B cell (primary cell): ENCODE measurements around the gene SRRM2. TPM values are rescaled to one million over a fixed set of nuclear protein-coding genes. Genes with fewer than 3 reads are reported as not detected.

Source experiments
- ATAC-seq: fragments of 200-7000 bp; cut with Tn5 transposase; one replicate; pipeline ENCODE4 v1.10.0; 2021; ENCODE audit warnings: low read depth, mild to moderate bottlenecking, moderate number of reproducible peaks, moderate library complexity
- CTCF ChIA-PET: fragments of 350-600 bp; sonication (Branson Sonifier 250); formaldehyde crosslinking; loops from one replicate; lab custom pipeline; 2021; ENCODE audit warnings: antibody characterized with exemption, inconsistent platforms; lab: Charles Lee
- POLR2A ChIA-PET: fragments of 350-600 bp; sonication (Branson Sonifier 250); formaldehyde crosslinking; loops from one replicate; lab custom pipeline; 2021; ENCODE audit warnings: antibody characterized with exemption; lab: Charles Lee
- DNase-seq: peaks from one replicate; pipeline ENCODE4 v3.0.0; 2013
- H2AFZ ChIP-seq: 2 replicates; pipeline ENCODE4 v1.6.1; 2012; ENCODE audit warnings: mild to moderate bottlenecking, low read depth, low read length; ENCODE audit not compliant: insufficient read depth, poor library complexity, severe bottlenecking
- H3K27ac ChIP-seq, 2 donors: 1 replicate in 1 of 2; 2 replicates in 1 of 2; pipeline ENCODE4 v1.5.1; 2012 to 2013; ENCODE audit warnings: low read length in 2 of 2, mild to moderate bottlenecking in 2 of 2, moderate library complexity in 1 of 2
- H3K27me3 ChIP-seq, 4 experiments: fragments of 200-600 bp in 1 of 4; sonication (generic) in 1 of 4; replicated peaks in 1 of 4; 1 replicate in 2 of 4; 2 replicates in 2 of 4; pipeline versions ENCODE4 v1.6.1 to v1.7.0; 2013 to 2016; ENCODE audit warnings: low read length in 3 of 4, mild to moderate bottlenecking in 2 of 4, mixed read lengths in 1 of 4, moderate library complexity in 1 of 4; ENCODE audit not compliant: insufficient read depth in 4 of 4, control insufficient read depth in 3 of 4; ENCODE audit errors: control extremely low read depth in 1 of 4
- H3K36me3 ChIP-seq, 2 experiments: replicated peaks in 1 of 2; 1 replicate in 1 of 2; 2 replicates in 1 of 2; pipeline versions ENCODE4 v1.6.1 to v1.7.1; 2013; ENCODE audit warnings: low read length in 1 of 2; ENCODE audit not compliant: insufficient read depth in 2 of 2, control insufficient read depth in 1 of 2; ENCODE audit errors: control extremely low read depth in 1 of 2, extremely low read depth in 1 of 2
- H3K4me1 ChIP-seq, 2 donors: fragments of 200-600 bp in 1 of 2; sonication (generic) in 1 of 2; 1 replicate in 1 of 2; 2 replicates in 1 of 2; pipeline versions ENCODE4 v1.5.1 to v1.6.1; 2013 to 2017; ENCODE audit warnings: low read length in 2 of 2; ENCODE audit not compliant: control insufficient read depth in 2 of 2, insufficient read depth in 2 of 2
- H3K4me2 ChIP-seq: replicated peaks from 2 replicates; pipeline ENCODE3; 2012; ENCODE audit warnings: mild to moderate bottlenecking, low read depth, low read length; ENCODE audit not compliant: poor library complexity, severe bottlenecking
- H3K4me3 ChIP-seq, 5 experiments: fragments of 200-600 bp in 1 of 5; sonication (generic) in 1 of 5; 1 replicate in 3 of 5; 2 replicates in 2 of 5; pipeline versions ENCODE4 v1.5.1 to v1.7.0; 2011 to 2016; ENCODE audit warnings: low read length in 4 of 5, mild to moderate bottlenecking in 4 of 5, low read depth in 2 of 5, control low read depth in 1 of 5, moderate library complexity in 1 of 5; ENCODE audit not compliant: insufficient read depth in 1 of 5; ENCODE audit errors: control extremely low read depth in 1 of 5, extremely low read depth in 1 of 5
- H3K79me2 ChIP-seq: fragments of 200-600 bp; sonication (generic); one replicate; pipeline ENCODE4 v1.6.0; 2016; ENCODE audit warnings: low read length; ENCODE audit not compliant: control insufficient read depth, insufficient read depth
- H3K9ac ChIP-seq: fragments of 200-600 bp; sonication (generic); 2 replicates; pipeline ENCODE4 v1.6.1; 2017; ENCODE audit warnings: mild to moderate bottlenecking, low read length, moderate library complexity
- H3K9me3 ChIP-seq, 3 donors: one replicate each; pipeline versions ENCODE4 v1.6.1 to v1.7.1; 2013; ENCODE audit warnings: low read length in 2 of 3; ENCODE audit not compliant: control insufficient read depth in 2 of 3, insufficient read depth in 1 of 3; ENCODE audit errors: control extremely low read depth in 1 of 3
- H4K20me1 ChIP-seq: 2 replicates; pipeline ENCODE4 v1.6.0; 2012; ENCODE audit warnings: mild to moderate bottlenecking, low read length; ENCODE audit not compliant: insufficient read depth, control insufficient read depth, poor library complexity, severe bottlenecking
- H3K27ac Mint-ChIP-seq: one replicate; pipeline ENCODE4 v1.8.0; 2021; ENCODE audit warnings: mixed read lengths
- H3K27me3 Mint-ChIP-seq: one replicate; pipeline ENCODE4 v1.8.0; 2021; ENCODE audit warnings: mixed read lengths
- H3K4me1 Mint-ChIP-seq: one replicate; pipeline ENCODE4 v1.8.0; 2021; ENCODE audit warnings: mixed read lengths
- H3K4me3 Mint-ChIP-seq: one replicate; pipeline ENCODE4 v1.8.0; 2021; ENCODE audit warnings: mixed read lengths
- H3K9me3 Mint-ChIP-seq: one replicate; pipeline ENCODE4 v1.8.0; 2022; ENCODE audit warnings: mixed read lengths; ENCODE audit not compliant: insufficient read depth
- CTCF ChIP-seq: fragments of 200-600 bp; IDR thresholded peaks from one replicate; pipeline ENCODE4 v1.8.0; 2022; ENCODE audit warnings: antibody characterized with exemption, mild to moderate bottlenecking
- EZH2 ChIP-seq: IDR thresholded peaks from 2 replicates; pipeline ENCODE4 v1.6.1; 2012; ENCODE audit warnings: borderline replicate concordance, low read depth, mild to moderate bottlenecking, moderate library complexity, low read length; ENCODE audit not compliant: insufficient read depth, poor library complexity, severe bottlenecking
- WGBS: methylation state at CpG from one replicate; pipeline ENCODE4 v1.1.5; 2013; ENCODE audit warnings: missing lambda C conversion rate; ENCODE audit not compliant: insufficient coverage; 5-methylcytosine and 5-hydroxymethylcytosine counted together
- intact Hi-C: fragments of 100-400 bp; cut with micrococcal nuclease; formaldehyde crosslinking; loops from one replicate; pipeline ENCODE4 v1.10.0; 2022
- polyA plus RNA-seq: library from polyadenylated mRNA; depleted of rRNA; stranded (reverse); fragments of >200 nt; gene quantifications from 2 replicates; pipeline ENCODE4 v1.2.3, GENCODE V29; 2012
- total RNA-seq, 2 donors: library from RNA; stranded (reverse); fragments of 120-200 nt in 1 of 2; gene quantifications; 1 replicate in 1 of 2; 2 replicates in 1 of 2; pipeline versions ENCODE4 v1.2.3 to v1.2.4, GENCODE V29; 2013 to 2022

Gene SRRM2
- total and polyA plus RNA-seq, 2 donors (not counting 1 experiment from before 2014, with no cell fraction given) = 1,485 to 1,879 TPM

DNA sequence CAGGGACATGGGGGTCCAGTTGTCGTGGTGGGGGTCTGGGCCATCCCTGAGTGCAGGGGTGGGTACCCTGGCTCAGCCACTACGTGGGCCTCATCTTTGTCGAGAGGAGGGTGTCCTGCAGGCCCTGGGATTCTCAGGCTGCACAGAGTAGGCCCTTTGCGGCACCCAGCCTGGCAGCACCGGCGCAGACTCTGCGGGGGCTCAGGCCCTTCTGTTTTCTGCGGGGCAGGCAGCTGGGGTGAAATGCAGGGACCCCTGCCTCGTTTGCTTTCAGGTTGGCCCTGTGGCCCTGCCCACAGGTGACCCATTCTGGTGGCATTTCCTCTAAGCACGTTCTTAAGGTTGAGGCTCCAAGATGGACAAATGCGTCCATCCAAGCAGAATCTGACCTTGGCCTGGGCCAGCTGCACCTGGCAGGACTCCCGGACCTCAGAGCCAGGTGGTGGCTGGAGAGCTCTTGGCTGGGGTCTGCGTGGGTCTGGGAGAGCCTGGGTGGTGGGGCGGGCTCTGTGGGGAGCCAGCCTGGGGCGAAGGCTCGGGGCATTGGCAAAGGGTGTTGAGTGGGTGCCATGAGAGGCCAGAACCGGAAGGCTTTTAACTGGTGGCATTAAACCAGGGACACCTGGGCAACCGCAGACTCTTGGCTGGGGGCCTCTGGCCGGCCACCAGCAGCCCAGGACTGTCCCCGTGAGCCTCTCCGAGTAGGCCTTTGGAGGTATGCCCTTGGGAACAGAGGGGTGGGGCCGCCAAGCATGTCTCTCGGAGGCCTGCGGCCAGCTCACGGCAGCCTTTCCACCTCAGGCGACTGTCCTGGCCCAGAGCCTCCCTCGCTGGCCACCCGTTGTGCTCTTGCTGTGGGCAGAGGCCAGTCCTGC lies 49.3 kb upstream of the SRRM2 start:
- no peaks in the 10 kb centered on the region for H3K9me3 Mint-ChIP-seq
- ChIA-PET POLR2A (no interaction called here), CTCF (interaction anchor here (0.6 kb wide), 2 partner anchors 217 to 345 kb away, joined by 3 read pairs; no protein-coding TSS in a partner anchor)
- peaks cover 35% of the 10 kb centered on the region for H3K79me2 ChIP-seq
- no peaks in the 10 kb centered on the region for H3K27me3 ChIP-seq
- no peaks in the 10 kb centered on the region for H3K27me3 Mint-ChIP-seq
- DNase-seq = no peak
- H3K4me3 Mint-ChIP-seq = no peak overlapping the region
- H3K36me3 ChIP-seq = peaks cover 3 to 84% of the 10 kb centered on the region in 2 experiments
- H3K4me1 Mint-ChIP-seq = no peaks in the 10 kb centered on the region
- no peak overlapping the region for H2AFZ ChIP-seq
- ATAC-seq = no peak
- H3K27ac Mint-ChIP-seq = no peak overlapping the region
- H4K20me1 ChIP-seq = peaks cover 92% of the 10 kb centered on the region
- no peak overlapping the region for H3K4me3 ChIP-seq
- H3K9me3 ChIP-seq = no peaks in the 10 kb centered on the region
- no peaks in the 10 kb centered on the region for H3K4me1 ChIP-seq
- H3K27ac ChIP-seq = no peak overlapping the region
- no peak overlapping the region for H3K4me2 ChIP-seq
- WGBS = 93% methylated on average over 28 of the region's 28 CpGs
- no peak for TF ChIP-seq EZH2
- TF ChIP-seq CTCF = no peak
- intact Hi-C loops = no loop called here
- no peak overlapping the region for H3K9ac ChIP-seq
